ENCODE measurements around the gene CDH12. TPM values are rescaled to one million over a fixed set of nuclear protein-coding genes. Genes with fewer than 3 reads are reported as not detected.
"Not testable (repeated sequence)": the region's sequence is repeated elsewhere in the genome, so short reads cannot be mapped to it uniquely, and the experiment has no call there.

Gene CDH12
- total RNA-seq, result not detected
- long read RNA-seq, result 0 reads

- DNase-seq (ENCODE audit: low spot score), result no peak
Observed at GRCh38 chr5:22852807-22853660, at the start of gene CDH12. TSS of gene CDH12 (minus strand) at chr5:22853344.

- DNase-seq (ENCODE audit: low spot score), result no peak
Observed at GRCh38 chr5:22901885-22902284, 48.7 kb upstream of the CDH12 start.

GRCh38 chr5:22900801-22901310 is 47.7 kb upstream of the CDH12 start:
- no peak for DNase-seq (ENCODE audit: low spot score)

GRCh38 chr5:22899341-22899740 is 46.2 kb upstream of the CDH12 start:
- DNase-seq (ENCODE audit: low spot score), result no peak

- DNase-seq (ENCODE audit: low spot score), result no peak
Observed at GRCh38 chr5:22896152-22896551, 43.0 kb upstream of the CDH12 start.

- DNase-seq (ENCODE audit: low spot score), result no peak
Observed at GRCh38 chr5:22892441-22892840, 39.3 kb upstream of the CDH12 start.

- no peak for DNase-seq (ENCODE audit: low spot score)
Observed at GRCh38 chr5:22889720-22890119, 36.6 kb upstream of the CDH12 start.

GRCh38 chr5:22887566-22887965 is 34.4 kb upstream of the CDH12 start:
- no peak for DNase-seq (ENCODE audit: low spot score)

GRCh38 chr5:22858911-22859310 is 5.8 kb upstream of the CDH12 start:
- not testable (repeated sequence) for DNase-seq (ENCODE audit: low spot score)

- DNase-seq (ENCODE audit: low spot score), result no peak
Observed at GRCh38 chr5:22855824-22856223, 2.7 kb upstream of the CDH12 start.

GRCh38 chr5:22850981-22851380 is 2.2 kb downstream of the CDH12 start:
- no peak for DNase-seq (ENCODE audit: low spot score)

GRCh38 chr5:22846693-22847092 is 6.5 kb downstream of the CDH12 start:
- DNase-seq (ENCODE audit: low spot score), result no peak

- DNase-seq (ENCODE audit: low spot score), result no peak
Observed at GRCh38 chr5:22844636-22845035, 8.5 kb downstream of the CDH12 start.

- no peak for DNase-seq (ENCODE audit: low spot score)
Observed at GRCh38 chr5:22844155-22844554, 9.0 kb downstream of the CDH12 start.

GRCh38 chr5:22842574-22842973 is 10.6 kb downstream of the CDH12 start:
- DNase-seq (ENCODE audit: low spot score), result no peak

GRCh38 chr5:22837803-22838202 is 15.3 kb downstream of the CDH12 start:
- no peak for DNase-seq (ENCODE audit: low spot score)

- no peak for DNase-seq (ENCODE audit: low spot score)
Observed at GRCh38 chr5:22835686-22836085, 17.5 kb downstream of the CDH12 start.

GRCh38 chr5:22793463-22793862 is 59.7 kb downstream of the CDH12 start:
- no peak for DNase-seq (ENCODE audit: low spot score)

GRCh38 chr5:22787807-22788206 is 65.3 kb downstream of the CDH12 start:
- no peak for DNase-seq (ENCODE audit: low spot score)

- no peak for DNase-seq (ENCODE audit: low spot score)
Observed at GRCh38 chr5:22787398-22787797, 65.7 kb downstream of the CDH12 start.

- no peak for DNase-seq (ENCODE audit: low spot score)
Observed at GRCh38 chr5:22780756-22781155, 72.4 kb downstream of the CDH12 start.

GRCh38 chr5:22779499-22779898 is 73.6 kb downstream of the CDH12 start:
- no peak for DNase-seq (ENCODE audit: low spot score)

- no peak for DNase-seq (ENCODE audit: low spot score)
Observed at GRCh38 chr5:22776285-22776684, 76.9 kb downstream of the CDH12 start.
